ENCODE data around the gene NDUFAB1. TPM values are rescaled to one million over a fixed set of nuclear protein-coding genes. Genes with fewer than 3 reads are reported as not detected.

Gene NDUFAB1
- total RNA-seq = 100 to 1,000 TPM in 1 of 4 donors, 10 to 100 TPM in 3; 48.0 to 161 (median 59.0) TPM

GRCh38 chr16:23595951-23596720, at the start of gene NDUFAB1:
Gene NDUFAB1 (minus strand): TSS chr16:23596316. CDS start chr16:23596290, 26 bp downstream.
- no peaks in the 10 kb centered on the region for H3K36me3 ChIP-seq
- intact Hi-C loops (cut with DNase I; ENCODE audit: low total_unique reads) = no loop called here
- H3K9me3 ChIP-seq = no peaks in the 10 kb centered on the region
- peaks cover 7 to 15% of the 10 kb centered on the region in 2 donors for H3K4me1 ChIP-seq
- H3K4me3 ChIP-seq = peak within 1 kb of the TSS; percentile 92 to 95
- peak; percentile 80 to 87 for DNase-seq
- H3K27me3 ChIP-seq = no peaks in the 10 kb centered on the region
- H3K27ac ChIP-seq = peak within 1 kb of the TSS; percentile 81 to 88
- TF ChIP-seq CTCF (IDR thresholded peaks at IDR 0.05) (peak; percentile 98 to 100 (median 99)), POLR2A (IDR thresholded peaks at IDR 0.05) (no peak)

GRCh38 chr16:23642246-23642774, 46.2 kb upstream of the NDUFAB1 start:
- peaks cover 0 to 13% of the 10 kb centered on the region in 2 donors for H3K4me1 ChIP-seq
- no peaks in the 10 kb centered on the region for H3K9me3 ChIP-seq
- intact Hi-C loops (cut with DNase I; ENCODE audit: low total_unique reads) = no loop called here
- peak overlapping the region; percentile 84 to 99 for H3K4me3 ChIP-seq
- TF ChIP-seq CTCF (IDR thresholded peaks at IDR 0.05) = no peak
- no peak for TF ChIP-seq POLR2A (IDR thresholded peaks at IDR 0.05)
- H3K36me3 ChIP-seq = no peaks in the 10 kb centered on the region
- no peaks in the 10 kb centered on the region for H3K27me3 ChIP-seq
- H3K27ac ChIP-seq = no peak overlapping the region
- DNase-seq = no peak

GRCh38 chr16:23640931-23641765, 45.0 kb upstream of the NDUFAB1 start, which contains the start of the genes DCTN5 and PALB2:
Gene DCTN5 (plus strand): TSS chr16:23641466. CDS start chr16:23641543, 77 bp downstream.
Gene PALB2 (minus strand): TSS chr16:23641310. CDS start chr16:23641157, 153 bp downstream.
- peak within 1 kb of the TSS; percentile 81 to 85 for H3K27ac ChIP-seq
- peak; percentile 85 to 91 for DNase-seq
- intact Hi-C loops (cut with DNase I; ENCODE audit: low total_unique reads) = no loop called here
- no peaks in the 10 kb centered on the region for H3K36me3 ChIP-seq
- TF ChIP-seq CTCF (IDR thresholded peaks at IDR 0.05) = peak in 3 of 4 experiments; percentile 9 to 45 (median 32)
- peak in 1 of 2 donors; percentile 34 for TF ChIP-seq POLR2A (IDR thresholded peaks at IDR 0.05)
- peaks cover 0 to 13% of the 10 kb centered on the region in 2 donors for H3K4me1 ChIP-seq
- H3K27me3 ChIP-seq = no peaks in the 10 kb centered on the region
- H3K9me3 ChIP-seq = no peaks in the 10 kb centered on the region
- peak within 1 kb of the TSS; percentile 84 to 99 for H3K4me3 ChIP-seq

- H3K27ac ChIP-seq = peak overlapping the region; percentile 81 to 85
- H3K4me1 ChIP-seq = peaks cover 0 to 13% of the 10 kb centered on the region in 2 donors
- intact Hi-C loops (cut with DNase I; ENCODE audit: low total_unique reads) = no loop called here
- H3K9me3 ChIP-seq = no peaks in the 10 kb centered on the region
- TF ChIP-seq POLR2A (IDR thresholded peaks at IDR 0.05) (no peak), CTCF (IDR thresholded peaks at IDR 0.05) (no peak)
- peak overlapping the region; percentile 84 to 99 for H3K4me3 ChIP-seq
- H3K36me3 ChIP-seq = no peaks in the 10 kb centered on the region
- DNase-seq = no peak
- no peaks in the 10 kb centered on the region for H3K27me3 ChIP-seq
These were observed 44.5 kb upstream of the NDUFAB1 start for GRCh38 chr16:23640615-23640930.
